ENCODE data around the gene KLRF2.

The KLRF2 gene

DNA sequence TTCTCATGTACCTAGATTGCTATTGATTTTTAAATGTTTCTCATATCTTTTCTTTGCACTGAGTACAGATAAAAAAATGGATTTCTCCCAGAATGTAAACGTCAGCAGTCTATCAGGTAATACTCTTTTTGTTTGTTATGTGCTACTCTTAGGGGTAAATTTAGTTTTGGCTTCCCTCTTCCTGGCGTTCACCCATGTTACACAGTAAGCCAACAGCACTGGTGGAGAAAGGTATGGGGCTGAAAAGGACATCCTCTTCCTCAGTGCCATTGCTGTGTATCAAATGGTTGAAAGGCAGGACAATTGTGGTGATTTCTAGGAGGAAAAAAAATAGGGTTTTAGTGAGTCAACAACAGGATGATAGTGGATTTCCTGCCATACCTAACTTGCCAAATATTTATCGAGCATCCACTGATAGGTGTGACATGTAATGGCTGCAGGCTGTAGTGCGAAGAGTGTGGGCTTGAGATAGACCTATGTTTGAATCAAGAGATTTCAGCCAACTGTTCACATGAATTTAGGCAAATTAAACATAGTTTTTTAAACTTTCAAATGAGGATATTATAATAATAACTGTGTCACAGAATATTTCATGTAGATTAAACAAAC, 7.5 kb downstream of the KLRF2 start:
- DNase-seq: no peak

DNA sequence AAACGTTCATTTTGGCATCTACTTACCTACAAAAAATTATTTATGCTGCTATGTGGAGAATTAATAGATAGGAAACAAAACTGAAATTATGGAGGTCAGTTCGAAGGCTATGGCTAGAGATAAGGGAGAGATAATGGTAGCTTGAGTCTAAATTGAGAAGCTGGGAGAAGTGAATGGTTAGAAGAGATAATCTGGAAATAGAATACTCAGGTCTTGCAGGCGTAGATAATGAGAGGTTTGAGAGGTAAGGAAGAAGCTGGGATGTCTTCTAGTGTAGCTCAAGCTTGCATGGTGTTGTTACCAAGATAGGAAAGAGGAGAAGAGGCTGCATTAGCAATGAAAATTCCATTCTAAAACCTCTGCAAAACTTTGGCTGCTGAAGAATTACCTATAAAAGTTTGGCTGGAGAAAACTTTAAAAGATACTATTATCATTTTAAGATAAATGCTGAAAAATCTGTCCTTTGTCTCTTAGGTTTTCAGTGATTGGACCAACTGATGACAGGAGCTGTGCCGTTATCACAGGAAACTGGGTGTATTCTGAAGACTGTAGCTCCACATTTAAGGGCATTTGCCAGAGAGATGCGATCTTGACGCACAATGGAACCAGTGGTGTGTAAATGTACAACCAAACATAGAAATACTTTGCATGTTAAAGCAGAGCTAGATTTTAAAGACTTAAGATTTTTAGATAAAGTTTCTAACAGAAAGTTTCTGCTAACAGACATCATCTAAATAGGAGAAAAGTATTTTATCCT, 14.1 kb downstream of the KLRF2 start:
- no peak for DNase-seq

DNA sequence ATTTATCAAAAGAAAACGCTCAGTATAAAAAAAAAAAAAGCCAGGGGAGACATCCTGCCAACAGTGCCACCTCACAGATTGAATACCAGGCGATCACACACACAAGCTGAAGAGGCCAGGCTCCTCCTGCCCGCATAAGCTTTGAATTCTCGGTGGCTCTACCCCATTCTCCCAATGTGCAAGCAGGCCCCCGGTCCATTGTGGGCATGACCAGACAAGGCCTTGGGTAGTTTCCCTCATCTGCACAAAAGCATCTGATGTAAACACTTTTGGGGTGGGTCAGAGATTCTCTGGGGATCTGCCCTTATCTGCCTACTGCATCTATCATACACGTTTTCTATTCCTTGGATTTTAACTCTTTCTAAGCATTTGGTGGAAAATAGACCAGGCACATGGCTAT, 16.2 kb downstream of the KLRF2 start:
- no peak for DNase-seq

DNA sequence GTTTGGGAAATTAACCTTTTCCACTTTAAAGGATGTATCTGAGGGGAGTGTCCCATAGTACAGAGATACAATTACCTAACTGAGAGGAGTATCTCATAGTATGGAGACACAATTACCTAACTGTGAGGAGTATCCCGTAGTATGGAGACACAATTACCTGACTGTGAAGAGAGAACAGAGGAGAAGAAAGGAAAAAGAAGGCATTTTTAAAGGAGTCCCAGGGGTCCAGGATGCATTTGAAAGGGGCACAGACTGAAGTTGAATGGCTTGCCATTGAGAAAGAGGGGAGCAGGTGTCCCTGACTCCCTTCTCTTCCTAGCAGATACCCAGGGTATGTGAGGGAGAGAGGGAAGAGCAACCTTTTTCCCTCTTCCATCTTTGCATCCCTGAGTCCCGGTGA, 17.9 kb downstream of the KLRF2 start:
- no peak for DNase-seq

DNA sequence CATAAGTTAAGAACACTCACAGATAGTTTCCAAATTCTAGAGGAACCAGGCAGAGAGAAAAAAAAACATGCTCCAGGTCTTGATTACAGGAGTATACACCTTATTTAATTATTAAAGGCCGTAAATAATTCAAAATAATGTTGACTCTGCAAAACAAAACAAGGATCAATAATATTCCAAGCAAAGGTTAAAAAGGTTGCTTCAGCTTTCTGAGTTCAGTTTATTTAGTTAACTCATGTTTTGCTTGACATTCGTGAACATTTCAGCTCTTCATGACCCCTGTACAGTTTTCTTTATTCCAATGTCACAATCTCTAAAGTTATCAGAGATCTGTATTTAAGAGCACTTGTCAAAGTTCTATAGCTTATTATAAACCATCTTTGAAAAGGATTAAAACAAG, 19.6 kb downstream of the KLRF2 start:
- no peak for DNase-seq

DNA sequence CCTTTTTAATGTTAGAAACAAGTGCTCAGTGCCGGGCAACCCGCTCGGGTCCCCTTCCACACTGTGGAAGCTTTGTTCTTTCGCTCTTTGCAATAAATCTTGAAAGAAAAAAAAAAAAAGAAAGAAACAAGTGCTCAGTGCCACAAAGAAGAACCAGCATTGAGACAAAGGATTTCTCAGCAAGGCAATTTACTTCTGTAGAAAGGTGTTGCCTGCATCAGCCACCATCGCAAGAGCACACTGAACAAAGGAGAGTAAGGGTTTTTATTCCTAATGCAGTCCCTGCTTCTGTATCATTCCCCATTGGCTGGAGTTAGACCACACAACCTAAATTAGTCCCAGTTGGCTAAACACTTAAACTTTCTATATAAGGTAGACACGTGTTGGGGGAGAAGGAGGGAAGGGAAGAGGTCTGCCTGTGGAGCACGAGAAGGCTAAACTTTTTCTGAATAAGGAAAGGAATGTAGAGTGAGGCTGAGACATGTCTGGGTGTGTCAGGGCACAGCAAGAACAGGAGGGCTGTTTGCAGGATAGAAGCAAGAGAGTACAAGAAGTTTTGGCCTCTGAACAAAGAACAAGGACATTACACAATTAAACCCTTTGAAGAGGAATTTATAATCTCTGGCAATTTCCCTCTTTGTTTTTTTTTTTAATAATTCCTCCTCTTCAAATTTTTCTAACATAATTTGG, 21.4 kb downstream of the KLRF2 start:
- DNase-seq: no peak

DNA sequence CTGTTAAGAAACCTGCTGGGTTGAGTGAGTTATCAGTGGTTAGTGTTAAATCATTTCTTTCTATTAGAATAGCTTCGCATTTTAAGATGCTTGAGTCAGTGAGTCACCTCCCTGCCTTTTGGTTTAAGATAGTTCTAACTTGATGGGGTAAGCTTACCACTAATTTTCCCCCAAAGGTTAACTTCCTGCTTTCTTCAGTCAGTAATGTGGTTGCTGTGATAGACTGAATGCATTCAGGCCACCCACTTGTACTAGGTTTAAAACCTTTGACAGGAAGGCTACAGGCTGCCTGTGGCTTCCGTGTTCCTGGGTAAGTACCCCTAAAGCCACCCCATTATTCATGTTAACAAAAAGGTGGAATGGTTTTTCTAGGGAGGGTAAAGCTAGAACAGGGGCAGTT, 25.6 kb downstream of the KLRF2 start:
- DNase-seq: no peak

DNA sequence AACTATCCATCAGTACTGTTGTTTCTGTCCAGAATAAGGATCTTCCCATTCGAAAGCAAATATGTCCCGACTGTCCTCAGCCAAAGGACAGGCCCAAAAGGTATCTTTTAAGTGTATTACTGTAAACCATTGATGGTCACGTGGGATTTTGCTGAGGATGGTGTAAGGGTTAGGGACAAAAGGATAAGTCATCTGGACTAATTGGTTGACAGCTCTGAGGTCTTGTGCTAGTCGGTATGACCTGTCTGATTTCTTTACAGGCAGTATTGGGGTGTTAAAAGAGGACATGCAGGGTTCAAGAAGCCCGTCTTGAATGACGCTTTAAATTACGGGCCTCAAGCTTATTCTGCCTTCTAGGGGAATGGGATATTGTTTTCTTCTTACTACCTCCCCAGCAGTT, 26.5 kb downstream of the KLRF2 start:
- DNase-seq: no peak

DNA sequence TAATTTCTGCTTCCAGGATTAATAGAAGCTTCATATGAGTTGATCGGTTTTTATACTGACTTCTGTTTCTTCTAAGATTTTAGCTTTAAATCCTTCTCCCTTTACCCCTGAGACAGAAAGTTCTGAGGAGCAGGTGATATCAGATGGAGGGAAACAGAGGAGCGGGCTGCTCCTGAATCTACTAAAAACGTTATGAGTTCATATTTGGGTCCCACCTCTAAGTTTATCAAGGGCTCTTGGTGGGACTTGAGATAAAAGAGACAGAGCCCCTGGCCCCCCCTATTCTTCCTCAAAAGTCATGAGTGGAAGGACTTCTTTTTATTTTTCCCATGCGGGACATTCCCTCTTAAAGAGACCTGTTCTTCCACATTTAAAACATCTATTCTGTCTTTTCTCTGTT, 27.1 kb downstream of the KLRF2 start:
- no peak for DNase-seq

DNA sequence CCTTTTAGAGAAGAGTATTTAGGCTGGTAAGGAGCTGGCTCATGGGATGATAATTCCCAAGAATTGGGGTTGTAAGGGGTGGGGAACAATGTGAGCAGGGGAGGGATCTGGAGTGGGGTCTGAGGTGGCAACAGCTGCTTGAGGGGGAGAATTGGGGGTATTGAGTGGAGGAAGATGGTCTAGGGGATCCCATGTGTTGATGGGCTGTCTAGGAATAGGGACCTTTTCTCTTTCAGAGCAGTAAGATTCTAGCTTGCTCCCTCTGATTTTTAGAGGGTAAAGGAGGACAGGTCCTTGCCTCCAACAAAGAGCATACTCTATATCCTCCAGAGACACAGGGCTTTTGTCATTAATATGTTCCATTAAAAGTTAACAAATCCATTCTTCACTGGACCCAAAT, 28.4 kb downstream of the KLRF2 start:
- no peak for DNase-seq

DNA sequence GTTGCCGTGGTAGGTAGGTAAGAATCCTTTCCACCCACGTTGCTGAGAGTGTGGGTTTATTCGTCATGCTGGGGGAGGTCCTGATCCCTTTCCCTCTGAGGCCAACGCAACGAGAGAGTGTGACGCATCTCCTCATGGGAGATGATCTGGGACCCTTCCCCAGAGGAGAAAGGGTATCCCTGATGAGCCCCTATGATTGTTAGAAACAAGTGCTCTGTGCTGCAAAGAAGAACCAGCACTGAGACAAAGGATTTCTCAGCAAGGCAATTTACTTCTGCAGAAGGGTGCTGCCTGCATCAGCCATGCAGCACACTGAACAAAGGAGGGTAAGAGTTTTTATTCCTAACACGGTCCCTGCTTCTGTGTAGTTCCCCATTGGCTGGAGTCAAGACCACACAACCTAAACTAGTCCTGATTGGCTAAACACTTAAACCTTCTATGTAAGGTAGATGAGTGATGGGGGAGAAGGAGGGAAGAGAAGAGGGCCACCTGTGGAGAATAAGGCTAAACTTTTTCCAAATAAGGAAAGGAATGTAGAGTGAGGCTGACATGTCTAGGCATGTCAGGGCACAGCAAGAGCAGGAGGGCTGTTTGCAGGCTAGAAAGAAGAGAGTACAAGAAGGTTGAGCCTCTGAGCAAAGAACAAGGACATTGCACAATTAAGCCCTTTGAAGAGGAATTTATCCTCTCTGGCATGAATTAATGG, 29.6 kb downstream of the KLRF2 start:
- DNase-seq: no peak

DNA sequence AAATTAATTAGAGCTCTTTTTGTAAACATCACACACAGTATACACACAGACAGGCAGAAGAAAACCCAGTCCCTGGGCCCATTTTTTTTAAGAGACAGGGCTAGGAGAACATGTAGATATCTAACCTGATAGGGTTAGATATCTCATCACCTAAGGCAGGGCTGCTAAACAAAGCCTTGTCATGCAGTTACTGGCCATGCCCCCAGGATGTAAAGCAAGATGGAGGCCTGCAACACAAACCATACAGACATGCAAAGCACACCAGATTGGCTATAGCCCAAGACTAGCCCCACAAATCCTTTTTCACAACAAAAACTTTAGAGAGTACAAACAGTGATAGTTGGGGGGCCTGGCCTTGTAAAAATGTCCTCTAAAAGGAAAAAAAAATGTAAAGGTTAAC, 30.4 kb downstream of the KLRF2 start:
- DNase-seq: no peak

DNA sequence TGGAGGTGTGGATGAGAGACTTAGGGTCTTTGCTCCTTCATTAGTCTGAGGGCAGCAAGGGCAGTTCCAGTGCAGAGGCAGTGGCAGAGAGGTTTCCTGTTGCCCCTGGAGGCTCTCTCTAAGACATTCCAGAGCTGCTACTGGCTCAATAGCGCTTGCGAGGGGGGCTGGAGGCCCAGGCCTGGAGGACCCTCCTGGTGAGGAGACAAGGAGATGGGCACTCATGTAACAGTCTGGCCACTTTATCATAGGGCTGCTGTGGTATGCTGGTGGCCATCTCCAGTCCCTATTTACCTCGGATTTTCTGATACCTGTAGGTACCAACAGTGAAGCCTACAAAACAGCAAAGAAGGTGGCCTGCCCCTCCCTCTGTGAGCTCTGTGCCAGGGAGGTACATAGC, 38.2 kb downstream of the KLRF2 start:
- DNase-seq: no peak

DNA sequence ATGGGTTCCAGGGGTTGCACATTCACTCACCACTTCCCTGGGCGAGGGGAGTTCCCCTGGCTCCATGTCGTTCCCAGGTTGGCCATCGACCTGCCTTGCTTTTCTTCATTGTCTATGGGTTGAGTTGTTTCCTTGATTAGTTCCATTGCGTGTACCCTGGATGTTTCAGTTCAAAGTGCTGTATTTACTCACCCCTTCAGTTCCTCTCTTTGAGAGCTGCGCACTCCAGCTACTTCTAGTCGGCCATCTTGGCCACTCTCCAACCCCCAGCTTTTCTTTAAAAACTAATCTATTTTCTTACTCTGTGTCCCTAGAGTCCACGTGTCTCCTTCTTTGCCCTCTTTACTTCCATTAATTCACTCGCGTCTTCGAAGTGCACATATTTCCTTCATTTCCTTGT, 39.2 kb downstream of the KLRF2 start:
- DNase-seq: no peak

DNA sequence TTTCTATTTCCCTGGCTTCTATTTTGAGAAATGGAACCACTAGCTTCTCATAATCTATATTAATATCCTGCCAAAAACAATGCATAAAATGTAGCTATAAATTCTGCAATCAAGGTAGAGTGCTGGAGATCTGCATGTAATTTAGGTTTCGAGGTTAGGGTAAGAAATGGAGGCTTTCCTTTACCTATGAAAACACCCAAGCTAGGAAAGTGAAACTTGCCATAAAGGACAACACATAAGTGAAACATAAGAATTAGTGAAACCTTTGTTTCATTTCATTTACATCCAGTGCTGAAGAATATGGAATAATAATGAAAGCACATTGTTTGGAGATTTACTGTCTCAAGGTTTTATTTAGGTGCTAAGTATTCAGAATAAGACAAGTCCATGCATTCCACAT, 41.1 kb downstream of the KLRF2 start:
- no peak for DNase-seq

DNA sequence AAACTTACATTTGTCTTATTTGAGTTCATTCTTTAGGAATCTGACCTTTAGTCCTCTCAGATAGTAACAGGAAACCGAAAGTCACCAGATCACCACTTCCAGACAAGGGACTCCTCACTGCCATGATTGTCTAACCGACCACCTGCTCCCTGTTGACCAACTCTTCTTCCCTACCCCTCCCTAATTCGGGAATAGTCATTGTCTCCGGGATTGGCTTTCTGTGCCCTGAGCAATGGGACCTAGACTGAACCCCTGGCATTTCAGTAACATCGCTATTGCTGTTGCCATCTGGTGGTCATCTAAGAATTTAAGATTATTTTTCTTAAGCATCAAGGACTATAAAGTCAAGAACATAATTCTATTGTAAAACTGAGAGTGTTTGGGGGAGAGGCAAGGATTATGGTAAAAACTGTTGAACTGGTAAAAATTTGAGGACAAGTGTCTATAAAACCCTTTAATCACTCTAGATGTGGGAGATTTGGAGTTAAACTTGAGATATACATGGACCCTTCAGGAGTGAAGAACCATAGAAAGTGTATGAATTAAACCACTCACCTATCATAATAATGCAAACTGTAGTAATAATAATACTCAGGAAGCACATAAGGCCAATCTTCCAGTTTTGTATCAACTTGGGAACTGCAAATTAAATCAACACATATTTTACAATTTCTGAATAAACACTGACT, 44.6 kb downstream of the KLRF2 start:
- peak; percentile 6 for DNase-seq

DNA sequence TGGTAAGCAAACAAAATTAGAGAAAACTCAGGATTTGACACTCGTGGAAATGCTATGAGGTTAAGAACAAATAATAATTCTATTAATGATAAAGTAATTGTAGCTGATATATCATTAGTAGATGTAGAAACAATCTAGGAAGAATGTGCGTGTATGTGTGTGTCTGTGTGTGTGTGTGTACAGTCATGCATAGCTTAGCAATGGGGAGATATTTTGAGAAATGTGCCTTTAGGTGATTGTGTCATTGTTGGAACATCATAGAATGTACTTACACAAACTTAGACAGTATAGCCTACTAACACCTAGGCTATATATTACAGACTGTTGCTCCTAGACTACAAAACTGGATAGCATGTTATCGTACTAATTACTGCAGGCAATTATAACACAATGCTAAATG, 45.6 kb downstream of the KLRF2 start:
- no peak for DNase-seq

DNA sequence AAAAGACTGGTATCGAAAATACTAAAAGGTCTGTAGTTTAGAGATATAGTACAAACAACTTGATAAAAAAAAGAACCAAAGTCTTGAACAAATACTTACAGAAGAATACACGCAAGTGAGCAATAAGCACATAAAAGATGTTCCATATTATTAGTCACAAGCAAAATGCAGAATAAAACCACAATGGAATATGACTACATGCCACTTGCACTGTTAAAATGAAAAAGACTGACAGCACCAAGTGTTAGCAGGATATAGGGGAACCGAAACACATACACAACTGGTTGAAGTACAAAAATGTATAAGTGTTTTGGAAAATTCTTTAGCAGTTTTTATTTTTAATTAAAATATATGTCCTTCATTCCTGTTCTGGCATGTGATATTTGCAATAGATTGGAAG, 47.3 kb downstream of the KLRF2 start:
- DNase-seq: no peak

DNA sequence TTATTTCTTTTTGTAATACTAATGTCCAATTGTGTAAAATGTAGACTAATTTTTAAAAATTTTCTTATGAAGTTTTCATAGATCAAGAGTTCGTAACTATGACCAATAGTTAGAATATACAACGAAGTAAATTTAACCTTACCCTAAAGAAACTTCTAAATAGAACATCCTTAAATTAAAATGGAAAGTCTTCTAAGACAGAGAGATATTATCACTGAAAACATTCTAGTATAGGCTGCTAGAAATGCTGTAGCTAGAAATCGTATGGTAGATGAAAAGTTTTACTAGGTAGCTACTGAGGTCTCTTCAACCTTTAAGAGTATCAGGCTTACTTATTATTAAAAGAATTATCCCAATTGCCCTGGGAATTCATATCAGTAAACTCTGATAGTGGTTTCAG, 50.0 kb downstream of the KLRF2 start:
- DNase-seq: no peak

DNA sequence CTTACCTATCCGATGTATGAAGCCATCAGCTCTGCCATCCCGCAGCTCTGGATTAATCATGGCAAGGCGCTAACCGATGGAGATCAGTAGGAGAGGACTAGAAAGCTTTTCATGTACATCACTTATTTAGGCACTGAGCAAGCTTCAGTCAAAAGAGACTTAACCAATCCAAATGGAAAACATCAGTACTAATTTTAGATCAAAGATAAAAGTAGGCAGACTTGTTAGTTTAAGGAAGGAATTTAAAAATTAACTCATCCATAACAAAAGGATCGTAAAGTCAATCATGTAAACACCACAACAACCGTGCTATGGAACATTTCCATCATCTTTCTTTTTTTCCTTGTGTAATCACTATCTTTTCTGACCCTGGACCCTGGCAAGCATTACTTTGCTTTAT, 51.0 kb downstream of the KLRF2 start, which contains the start of gene CLEC2A:
CLEC2A (minus strand) TSS at position 101 of the 400 bp plus-strand sequence; CDS start at position 60, 41 bp downstream.
- DNase-seq: no peak

DNA sequence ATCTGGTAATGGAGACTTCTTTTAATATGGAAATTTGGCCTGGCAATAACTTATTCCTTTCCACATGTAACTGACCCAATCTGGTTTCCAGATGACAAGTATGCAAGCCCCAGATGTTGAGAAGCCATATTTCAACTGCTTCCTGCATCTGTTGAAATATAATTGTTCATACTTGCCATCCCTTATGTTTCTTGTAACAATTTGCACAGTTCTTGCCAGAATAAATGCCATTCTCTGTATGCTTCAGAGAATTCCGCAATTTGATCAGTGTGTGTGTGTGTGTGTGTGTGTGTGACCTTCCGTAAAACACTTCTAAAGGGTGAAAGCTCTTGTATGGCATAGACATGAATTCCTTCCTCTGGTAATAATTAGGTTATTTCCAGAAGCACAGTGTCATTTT, 52.7 kb downstream of the KLRF2 start:
- no peak for DNase-seq

DNA sequence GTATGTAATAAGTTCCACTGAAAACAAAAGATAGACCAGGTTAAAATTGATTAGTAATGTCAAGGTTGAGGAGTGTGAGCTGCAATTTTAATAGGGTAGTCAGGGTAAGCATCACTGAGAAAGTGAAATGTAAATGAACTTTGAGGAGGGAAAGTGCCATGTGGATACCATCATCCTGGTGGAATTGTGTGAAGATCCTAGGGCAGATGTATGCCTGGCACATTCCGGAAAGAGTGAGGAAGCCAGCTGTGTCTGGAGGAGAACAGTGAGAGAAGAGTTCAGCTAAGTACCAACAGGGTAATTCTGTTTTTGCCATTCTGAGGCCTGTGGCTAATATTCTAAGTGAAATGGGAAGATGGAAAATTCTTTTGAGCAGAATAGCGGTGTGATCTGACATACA, 53.7 kb downstream of the KLRF2 start:
- no peak for DNase-seq

DNA sequence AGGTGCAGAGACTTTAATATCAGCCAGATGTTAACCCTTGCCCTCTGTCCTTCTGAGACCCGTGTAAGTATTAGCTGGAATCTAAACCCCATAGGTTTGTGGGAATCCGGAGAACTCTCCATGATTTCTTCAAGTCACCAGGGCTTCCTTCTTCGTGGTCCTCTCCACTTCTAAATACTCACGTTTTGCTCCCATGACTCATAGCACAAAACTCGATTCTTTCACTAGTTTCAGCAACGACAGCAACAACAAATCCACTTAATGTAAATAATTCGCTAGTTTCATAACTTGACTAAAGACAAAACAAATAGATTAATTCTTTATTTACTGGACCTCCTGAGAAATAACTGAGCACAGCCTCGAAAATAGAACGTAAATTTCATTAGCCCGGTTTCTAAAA, 55.3 kb downstream of the KLRF2 start:
- no peak for DNase-seq
